DND-41 (cell line): ENCODE results near the gene FHIT.

Source experiments
- CTCF ChIP-seq: IDR thresholded peaks from 2 replicates; pipeline ENCODE4 v1.5.1; 2012; ENCODE audit warnings: borderline replicate concordance, low read length, moderate library complexity, mild to moderate bottlenecking; ENCODE audit not compliant: poor library complexity, severe bottlenecking; ENCODE audit errors: extremely low read depth
- EZH2 ChIP-seq: IDR thresholded peaks from 3 replicates; pipeline ENCODE4 v1.6.1; 2012; ENCODE audit warnings: borderline replicate concordance, low read depth, mild to moderate bottlenecking, moderate library complexity, low read length, inconsistent platforms; ENCODE audit not compliant: severe bottlenecking

- TF ChIP-seq EZH2 (no peak), CTCF (no peak)
Observed at GRCh38 chr3:60017631-60018030, 1233.6 kb downstream of the FHIT start.
